ENCODE results near the gene CCDC97.

Gene CCDC97

GRCh38 chr19:41327076-41327575 is 17.2 kb downstream of the CCDC97 start (continued):
- TF ChIP-seq TSHZ2 (CRISPR knock-in tag; IDR thresholded peaks at IDR 0.05): no peak
- no peak for TF ChIP-seq ZFP30 (CRISPR knock-in tag; IDR thresholded peaks at IDR 0.05)
- no peak for TF ChIP-seq GLIS3 (CRISPR knock-in tag; IDR thresholded peaks at IDR 0.05)
- no peak for TF ChIP-seq TCF4 (CRISPR knock-in tag; IDR thresholded peaks at IDR 0.05; ENCODE audit: borderline replicate concordance)
- TF ChIP-seq RARB (CRISPR knock-in tag; IDR thresholded peaks at IDR 0.05): no peak
- TF ChIP-seq PPARA (CRISPR knock-in tag; IDR thresholded peaks at IDR 0.05; ENCODE audit: borderline replicate concordance): no peak
- no peak for TF ChIP-seq ZNF565 (CRISPR knock-in tag; conservative IDR thresholded peaks at IDR 0.05; ENCODE audit: low read depth)
- no peak for TF ChIP-seq BACH2 (CRISPR knock-in tag; IDR thresholded peaks at IDR 0.05; ENCODE audit: borderline replicate concordance)

- no peak for TF ChIP-seq ESRRG (CRISPR knock-in tag; IDR thresholded peaks at IDR 0.05)
- TF ChIP-seq TCF4 (CRISPR knock-in tag; IDR thresholded peaks at IDR 0.05; ENCODE audit: borderline replicate concordance): no peak
- TF ChIP-seq ARNTL (CRISPR knock-in tag; IDR thresholded peaks at IDR 0.05; ENCODE audit: borderline replicate concordance, low read depth): no peak
- no peak for TF ChIP-seq RARB (CRISPR knock-in tag; IDR thresholded peaks at IDR 0.05)
- TF ChIP-seq GLIS3 (CRISPR knock-in tag; IDR thresholded peaks at IDR 0.05): no peak
- TF ChIP-seq ZNF8 (CRISPR knock-in tag; IDR thresholded peaks at IDR 0.05): no peak
- TF ChIP-seq PPARA (CRISPR knock-in tag; IDR thresholded peaks at IDR 0.05; ENCODE audit: borderline replicate concordance): no peak
- TF ChIP-seq OSR1 (CRISPR knock-in tag; IDR thresholded peaks at IDR 0.05): no peak
- TF ChIP-seq ZNF70 (CRISPR knock-in tag; IDR thresholded peaks at IDR 0.05): no peak
- no peak for ATAC-seq
These were observed 17.7 kb downstream of the CCDC97 start for GRCh38 chr19:41327576-41328156.

GRCh38 chr19:41328157-41328841 is 18.3 kb downstream of the CCDC97 start:
- no peak for ATAC-seq
- TF ChIP-seq CREB5 (CRISPR knock-in tag; IDR thresholded peaks at IDR 0.05; ENCODE audit: low read depth): no peak
- no peak for TF ChIP-seq ZFP30 (CRISPR knock-in tag; IDR thresholded peaks at IDR 0.05)
- TF ChIP-seq ISL1 (CRISPR knock-in tag; IDR thresholded peaks at IDR 0.05): no peak
- no peak for TF ChIP-seq BACH2 (CRISPR knock-in tag; IDR thresholded peaks at IDR 0.05; ENCODE audit: borderline replicate concordance)
- TF ChIP-seq ZNF70 (CRISPR knock-in tag; IDR thresholded peaks at IDR 0.05): no peak
- TF ChIP-seq CSDC2 (CRISPR knock-in tag; IDR thresholded peaks at IDR 0.05): no peak
- TF ChIP-seq ESRRG (CRISPR knock-in tag; IDR thresholded peaks at IDR 0.05): no peak
- TF ChIP-seq SNAI2 (CRISPR knock-in tag; IDR thresholded peaks at IDR 0.05): no peak
- TF ChIP-seq GLIS3 (CRISPR knock-in tag; IDR thresholded peaks at IDR 0.05): no peak
- TF ChIP-seq TOX (CRISPR knock-in tag; IDR thresholded peaks at IDR 0.05; ENCODE audit: borderline replicate concordance): no peak
- TF ChIP-seq ARNTL (CRISPR knock-in tag; IDR thresholded peaks at IDR 0.05; ENCODE audit: borderline replicate concordance, low read depth): no peak

- TF ChIP-seq ZFP3 (CRISPR knock-in tag; IDR thresholded peaks at IDR 0.05): no peak
- TF ChIP-seq ARNTL (CRISPR knock-in tag; IDR thresholded peaks at IDR 0.05; ENCODE audit: borderline replicate concordance, low read depth): no peak
- no peak for TF ChIP-seq ZNF70 (CRISPR knock-in tag; IDR thresholded peaks at IDR 0.05)
- TF ChIP-seq TCF4 (CRISPR knock-in tag; IDR thresholded peaks at IDR 0.05; ENCODE audit: borderline replicate concordance): no peak
- no peak for TF ChIP-seq SNAI2 (CRISPR knock-in tag; IDR thresholded peaks at IDR 0.05)
- no peak for TF ChIP-seq ZC3H10 (CRISPR knock-in tag; IDR thresholded peaks at IDR 0.05)
- TF ChIP-seq ESRRG (CRISPR knock-in tag; IDR thresholded peaks at IDR 0.05): no peak
- TF ChIP-seq BACH2 (CRISPR knock-in tag; IDR thresholded peaks at IDR 0.05; ENCODE audit: borderline replicate concordance): no peak
- no peak for TF ChIP-seq TOX (CRISPR knock-in tag; IDR thresholded peaks at IDR 0.05; ENCODE audit: borderline replicate concordance)
- TF ChIP-seq CREB5 (CRISPR knock-in tag; IDR thresholded peaks at IDR 0.05; ENCODE audit: low read depth): no peak
- TF ChIP-seq CSRNP3 (CRISPR knock-in tag; IDR thresholded peaks at IDR 0.05): no peak
- TF ChIP-seq PATZ1 (CRISPR knock-in tag; IDR thresholded peaks at IDR 0.05; ENCODE audit: borderline replicate concordance): no peak
- TF ChIP-seq PPARA (CRISPR knock-in tag; IDR thresholded peaks at IDR 0.05; ENCODE audit: borderline replicate concordance): no peak
- no peak for TF ChIP-seq ZFP30 (CRISPR knock-in tag; IDR thresholded peaks at IDR 0.05)
- TF ChIP-seq ZNF8 (CRISPR knock-in tag; IDR thresholded peaks at IDR 0.05): no peak
- no peak for TF ChIP-seq ZNF565 (CRISPR knock-in tag; conservative IDR thresholded peaks at IDR 0.05; ENCODE audit: low read depth)
- TF ChIP-seq POU6F1 (CRISPR knock-in tag; IDR thresholded peaks at IDR 0.05; ENCODE audit: borderline replicate concordance, low read depth): no peak
- no peak for ATAC-seq
These were observed 18.9 kb downstream of the CCDC97 start for GRCh38 chr19:41328842-41329225.

All from SK-N-SH treated with all-trans-retinoic acid at 6 μM for 48 hours (cell line).